Esophagus (tissue), 2 donors: ENCODE results near the gene GRIN2C. TPM values are rescaled to one million over a fixed set of nuclear protein-coding genes. Genes with fewer than 3 reads are reported as not detected.

Experiments used
- H3K27ac ChIP-seq, 2 donors: one replicate each; pipeline ENCODE4 v1.5.1; 2013; ENCODE audit warnings: low read depth in 2 of 2, mild to moderate bottlenecking in 2 of 2, inconsistent platforms in 1 of 2, low read length in 1 of 2, moderate library complexity in 1 of 2
- H3K27me3 ChIP-seq, 2 donors: one replicate each; pipeline ENCODE4 v1.6.1; 2013; ENCODE audit warnings: low read length in 2 of 2, control low read depth in 1 of 2, mild to moderate bottlenecking in 1 of 2; ENCODE audit not compliant: insufficient read depth in 2 of 2, control insufficient read depth in 1 of 2
- H3K36me3 ChIP-seq, 2 donors: one replicate each; pipeline ENCODE4 v1.6.1; 2013; ENCODE audit warnings: low read length in 1 of 2; ENCODE audit not compliant: control insufficient read depth in 2 of 2, insufficient read depth in 2 of 2
- H3K4me1 ChIP-seq, 2 donors: one replicate each; pipeline ENCODE4 v1.6.1; 2013; ENCODE audit warnings: low read length in 1 of 2; ENCODE audit not compliant: control insufficient read depth in 2 of 2, insufficient read depth in 2 of 2
- H3K4me3 ChIP-seq, 2 donors: one replicate each; pipeline ENCODE4 v1.5.1; 2013; ENCODE audit warnings: low read length in 2 of 2, mild to moderate bottlenecking in 2 of 2, low read depth in 1 of 2, moderate library complexity in 1 of 2
- H3K9me3 ChIP-seq, 2 donors: one replicate each; pipeline ENCODE4 v1.6.1; 2013; ENCODE audit warnings: mild to moderate bottlenecking in 2 of 2, low read depth in 1 of 2, low read length in 1 of 2, moderate library complexity in 1 of 2; ENCODE audit not compliant: control insufficient read depth in 2 of 2, insufficient read depth in 1 of 2
- WGBS, 2 donors: extraction: QIAGEN DNeasy Blood & Tissue Kit; methylation state at CpG; one replicate each; pipeline ENCODE4 v1.1.7; 2013; 5-methylcytosine and 5-hydroxymethylcytosine counted together
- polyA plus RNA-seq, 2 donors: library from polyadenylated mRNA; stranded (reverse); fragments of 200-250 nt; gene quantifications; one replicate each; pipeline ENCODE4 v1.2.3, GENCODE V29; 2013
- donor health status: healthy with polysubstance abuse.
- donor health status: Bipolar disorder and iron deficiency.

Gene GRIN2C
- polyA plus RNA-seq, 2 donors: 0.08 to 0.10 TPM

DNA sequence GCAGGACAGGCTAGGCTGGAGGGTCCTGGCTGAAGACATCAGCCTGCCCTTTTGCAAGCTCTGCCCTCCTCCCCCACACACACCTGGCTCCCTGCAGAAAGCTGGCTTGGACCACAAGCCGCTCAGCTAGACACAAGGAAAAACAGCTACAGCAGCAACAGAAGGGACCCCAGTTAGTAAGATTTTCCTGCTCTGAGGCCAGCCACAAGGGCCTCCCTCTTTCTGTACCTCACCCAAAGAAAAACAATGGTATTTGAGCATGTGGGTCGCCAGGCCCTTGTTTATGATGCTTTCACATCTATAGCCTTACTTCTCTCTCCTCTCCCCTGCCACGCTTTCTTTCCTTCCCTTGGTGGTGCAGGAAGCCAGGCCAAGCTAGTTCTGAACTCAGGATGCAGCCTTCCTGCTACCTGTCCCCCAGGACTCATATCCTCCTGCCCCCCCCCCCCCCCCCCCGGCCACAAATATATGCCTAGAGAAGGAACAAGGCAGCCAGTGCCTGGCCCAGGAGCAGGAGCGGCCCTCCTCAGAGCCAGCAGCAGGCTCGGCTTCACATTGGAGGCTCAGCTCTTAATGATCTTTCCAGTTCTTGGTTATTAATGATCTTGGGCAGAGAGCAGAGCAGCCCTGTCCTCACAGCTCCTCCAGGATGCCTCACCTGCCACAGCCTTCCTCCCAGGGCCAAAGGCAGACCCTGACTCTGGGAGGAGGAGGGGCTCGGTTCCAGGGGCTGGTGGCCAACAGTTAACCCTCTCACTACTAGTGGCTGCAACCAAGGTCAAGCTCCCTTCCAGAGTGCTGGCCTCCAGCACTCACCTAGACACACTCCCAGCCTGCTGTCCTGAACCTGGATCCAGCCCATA lies 19.5 kb downstream of the GRIN2C start:
- H3K27me3 ChIP-seq: no peaks in the 10 kb centered on the region
- no peaks in the 10 kb centered on the region for H3K9me3 ChIP-seq
- no peak overlapping the region for H3K27ac ChIP-seq
- WGBS, 2 donors: 47 to 61% methylated on average over 6 to 7 of the region's 7 CpGs
- no peak overlapping the region for H3K4me3 ChIP-seq
- peaks cover 4 to 28% of the 10 kb centered on the region in 2 donors for H3K36me3 ChIP-seq
- H3K4me1 ChIP-seq: peaks cover 3 to 15% of the 10 kb centered on the region in 2 donors

DNA sequence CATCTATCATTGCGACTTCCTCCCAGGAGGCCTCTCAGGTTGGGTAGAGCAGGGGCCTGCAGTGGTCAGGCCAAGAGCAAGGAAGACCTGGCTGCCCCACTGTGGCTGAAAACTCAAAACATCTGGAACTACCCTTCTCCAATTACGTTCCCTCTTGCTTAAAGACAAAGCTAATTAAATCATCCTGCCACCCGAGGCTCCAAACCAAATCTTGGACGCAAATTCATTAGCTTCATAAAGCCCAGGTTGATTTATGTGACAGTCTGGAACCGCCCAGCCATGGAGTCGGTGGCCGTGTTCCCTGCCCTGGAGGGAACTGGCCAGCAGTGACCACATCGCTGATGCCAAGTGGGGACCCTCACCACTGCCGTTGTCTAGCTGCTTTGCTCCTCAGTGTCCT lies 21.4 kb downstream of the GRIN2C start:
- Histone ChIP-seq H3K4me3 (no peak overlapping the region), H3K4me1 (peaks cover 3 to 14% of the 10 kb centered on the region in 2 donors), H3K9me3 (no peaks in the 10 kb centered on the region), H3K27ac (no peak overlapping the region), H3K27me3 (no peaks in the 10 kb centered on the region), H3K36me3 (peaks cover 4 to 28% of the 10 kb centered on the region in 2 donors)
- WGBS, 2 donors: 82% methylated on average over 9 of the region's 9 CpGs

DNA sequence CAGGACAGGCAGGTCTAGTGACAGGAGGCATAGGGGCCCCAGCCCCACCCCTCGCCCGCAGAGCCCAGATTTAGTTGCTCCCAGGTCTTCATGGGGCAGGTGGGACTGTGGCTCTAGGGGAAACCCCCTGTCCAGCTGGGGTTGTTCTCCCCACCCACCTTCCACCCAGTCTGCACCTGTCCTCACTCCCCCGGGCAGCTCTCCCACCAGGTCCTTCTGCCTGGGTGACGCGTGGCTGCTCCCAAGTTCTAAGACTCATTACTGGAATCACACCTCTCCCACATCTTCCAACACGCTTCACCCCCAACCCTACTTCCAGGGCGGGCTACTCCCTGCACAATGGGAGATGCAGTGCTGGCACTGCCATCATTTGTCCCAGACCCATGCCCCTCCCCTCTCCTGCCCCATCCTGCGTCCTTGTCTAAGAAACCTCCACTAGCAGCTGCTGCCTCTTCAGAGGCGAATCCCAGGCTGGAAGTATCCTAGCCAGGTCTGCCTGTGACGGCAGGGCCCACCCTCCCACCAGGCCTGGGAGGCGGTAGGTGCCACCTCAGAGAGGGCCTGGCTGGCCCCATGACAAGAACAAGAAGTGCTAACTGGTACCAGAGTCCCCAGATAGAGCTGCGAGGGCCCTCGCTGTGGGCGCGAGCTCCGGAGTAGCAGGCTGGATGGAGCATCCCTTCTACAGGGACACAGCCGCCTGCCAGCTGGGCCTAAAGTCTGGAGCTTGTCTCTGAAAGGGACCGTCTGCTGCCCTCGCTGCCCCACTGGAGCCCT lies 22.8 kb downstream of the GRIN2C start:
- 95 to 96% methylated on average over 19 of the region's 19 CpGs for WGBS, 2 donors
- Histone ChIP-seq H3K4me1 (peaks cover 0 to 6% of the 10 kb centered on the region in 2 donors), H3K27me3 (no peaks in the 10 kb centered on the region), H3K27ac (no peak overlapping the region), H3K4me3 (no peak overlapping the region), H3K9me3 (no peaks in the 10 kb centered on the region), H3K36me3 (peaks cover 4 to 28% of the 10 kb centered on the region in 2 donors)

DNA sequence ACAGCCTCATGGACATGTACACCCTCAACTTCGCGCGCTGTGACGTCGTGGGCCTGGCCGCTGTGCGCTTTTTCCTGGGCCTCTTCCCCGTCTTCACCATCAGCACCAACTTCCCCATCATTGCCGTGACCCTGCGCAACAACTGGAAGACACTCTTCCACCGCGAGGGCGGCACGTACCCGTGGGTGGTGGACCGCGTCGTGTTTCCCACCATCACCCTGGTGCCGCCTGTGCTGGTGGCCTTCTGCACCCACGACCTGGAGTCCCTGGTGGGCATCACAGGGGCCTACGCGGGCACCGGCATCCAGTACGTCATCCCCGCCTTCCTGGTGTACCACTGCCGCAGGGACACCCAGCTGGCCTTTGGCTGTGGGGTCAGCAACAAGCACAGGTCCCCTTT lies 23.5 kb downstream of the GRIN2C start:
- Histone ChIP-seq H3K9me3 (no peaks in the 10 kb centered on the region), H3K27me3 (no peaks in the 10 kb centered on the region), H3K4me3 (no peak overlapping the region), H3K36me3 (peaks cover 4 to 28% of the 10 kb centered on the region in 2 donors), H3K4me1 (peaks cover 0 to 3% of the 10 kb centered on the region in 2 donors), H3K27ac (no peak overlapping the region)
- WGBS, 2 donors: 92 to 96% methylated on average over 26 of the region's 26 CpGs

DNA sequence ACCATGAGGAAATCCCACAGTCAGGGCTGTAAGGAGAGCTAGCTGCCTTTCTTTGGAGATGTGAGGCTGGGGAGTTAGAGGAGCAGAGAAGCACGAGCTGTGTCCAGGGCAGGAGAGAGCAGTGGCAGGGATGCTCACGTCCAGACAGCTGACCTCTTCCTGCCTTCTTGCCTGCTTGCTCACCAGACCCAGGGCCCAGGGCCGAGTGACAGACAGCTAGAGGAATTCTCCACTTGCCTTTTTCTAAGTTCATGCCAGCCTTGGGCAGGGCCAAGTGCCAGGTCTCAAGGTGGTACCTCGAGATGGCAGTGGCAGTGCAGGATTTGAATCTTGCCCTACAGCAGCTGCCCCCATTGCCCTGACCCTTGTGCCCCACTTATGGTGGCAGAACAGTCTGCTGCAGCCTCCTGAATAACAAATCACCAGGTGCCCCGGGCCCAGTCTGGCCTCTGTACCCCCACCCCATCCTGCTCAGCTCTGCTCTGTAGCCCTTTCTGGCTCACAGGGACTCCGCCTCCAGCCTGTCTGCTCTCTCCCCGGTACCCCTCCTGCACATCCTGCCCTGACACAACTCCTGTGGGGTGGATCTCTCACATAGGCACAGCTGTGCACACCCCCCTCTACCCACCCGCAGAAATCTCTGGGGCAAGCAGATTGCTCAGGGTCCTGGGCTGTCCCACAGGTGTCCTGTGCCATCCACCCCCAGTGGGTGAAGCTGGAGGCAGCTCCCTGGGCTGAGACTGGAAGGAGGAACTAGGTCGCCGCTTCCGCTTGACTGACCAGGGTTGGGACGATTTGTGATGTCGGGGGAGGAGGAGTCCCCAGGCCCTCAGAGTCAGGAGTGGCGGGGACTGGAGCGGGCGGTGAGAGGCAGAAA lies 25.9 kb downstream of the GRIN2C start:
- Histone ChIP-seq H3K27me3 (no peaks in the 10 kb centered on the region), H3K4me1 (no peaks in the 10 kb centered on the region), H3K9me3 (no peaks in the 10 kb centered on the region), H3K36me3 (peaks cover 11 to 36% of the 10 kb centered on the region in 2 donors), H3K4me3 (no peak overlapping the region), H3K27ac (no peak overlapping the region)
- 77 to 78% methylated on average over 16 of the region's 16 CpGs for WGBS, 2 donors

DNA sequence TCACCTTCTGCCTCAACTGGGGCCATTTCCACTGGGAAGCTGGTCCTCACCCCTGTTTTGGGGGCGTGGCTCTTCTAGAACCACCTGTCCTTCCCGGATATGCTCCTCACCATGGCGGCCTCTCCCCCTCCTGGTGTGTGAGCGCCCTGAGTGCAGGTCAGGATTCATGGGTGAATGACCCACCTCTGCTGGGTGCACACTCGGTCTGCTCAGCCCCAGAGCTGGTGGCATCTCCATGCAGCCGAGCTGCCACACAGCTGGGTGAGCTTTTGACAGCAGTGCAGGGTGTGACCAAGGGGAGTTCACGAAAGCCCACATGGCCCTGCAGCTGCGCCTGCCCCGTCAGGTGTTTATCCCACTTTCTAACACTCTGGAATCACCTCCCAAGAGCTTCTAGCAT lies 27.3 kb downstream of the GRIN2C start:
- H3K27me3 ChIP-seq: no peaks in the 10 kb centered on the region
- H3K27ac ChIP-seq: no peak overlapping the region
- no peak overlapping the region for H3K4me3 ChIP-seq
- WGBS, 2 donors: 88 to 94% methylated on average over 9 of the region's 9 CpGs
- H3K4me1 ChIP-seq: no peaks in the 10 kb centered on the region
- no peaks in the 10 kb centered on the region for H3K9me3 ChIP-seq
- H3K36me3 ChIP-seq: peaks cover 11 to 30% of the 10 kb centered on the region in 2 donors

DNA sequence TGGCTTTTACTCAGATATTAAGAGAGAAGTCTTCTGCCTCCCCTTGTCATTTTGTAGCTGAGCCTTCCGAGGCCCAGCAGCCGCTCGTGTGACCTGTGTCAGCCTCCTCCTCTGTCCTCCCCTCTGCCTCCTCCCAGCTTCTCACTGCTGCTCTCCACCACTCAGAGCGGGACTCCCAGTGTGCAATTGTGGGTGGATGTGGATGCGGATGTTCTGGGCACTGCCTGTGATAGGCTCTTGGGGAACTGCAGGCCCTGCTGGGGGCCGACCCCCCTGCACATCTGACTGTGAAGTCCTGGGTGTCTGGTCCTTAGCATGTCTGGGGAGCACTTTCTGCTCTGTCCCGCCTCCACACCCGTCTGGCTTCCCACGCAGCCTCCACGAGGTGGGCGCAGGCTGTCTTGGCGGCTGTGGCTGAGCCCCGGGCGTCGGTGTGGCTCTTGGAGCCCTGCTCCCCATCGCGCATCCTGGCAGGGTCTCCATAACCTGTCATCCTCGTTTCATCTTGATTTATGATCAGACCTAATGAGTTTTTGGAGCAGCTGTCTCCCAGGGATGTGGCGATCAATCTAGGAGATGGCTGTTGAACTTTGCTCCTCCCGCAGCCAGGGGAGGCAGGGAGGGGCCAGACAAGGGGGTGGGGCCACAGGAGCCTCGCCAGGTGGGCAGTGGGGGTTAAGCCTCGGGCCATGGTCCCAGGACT lies 28.1 kb downstream of the GRIN2C start:
- Histone ChIP-seq H3K27ac (no peak overlapping the region), H3K4me3 (no peak overlapping the region), H3K9me3 (no peaks in the 10 kb centered on the region), H3K36me3 (peaks cover 11 to 25% of the 10 kb centered on the region in 2 donors), H3K4me1 (no peaks in the 10 kb centered on the region), H3K27me3 (no peaks in the 10 kb centered on the region)
- WGBS, 2 donors: 61 to 66% methylated on average over 22 of the region's 22 CpGs

DNA sequence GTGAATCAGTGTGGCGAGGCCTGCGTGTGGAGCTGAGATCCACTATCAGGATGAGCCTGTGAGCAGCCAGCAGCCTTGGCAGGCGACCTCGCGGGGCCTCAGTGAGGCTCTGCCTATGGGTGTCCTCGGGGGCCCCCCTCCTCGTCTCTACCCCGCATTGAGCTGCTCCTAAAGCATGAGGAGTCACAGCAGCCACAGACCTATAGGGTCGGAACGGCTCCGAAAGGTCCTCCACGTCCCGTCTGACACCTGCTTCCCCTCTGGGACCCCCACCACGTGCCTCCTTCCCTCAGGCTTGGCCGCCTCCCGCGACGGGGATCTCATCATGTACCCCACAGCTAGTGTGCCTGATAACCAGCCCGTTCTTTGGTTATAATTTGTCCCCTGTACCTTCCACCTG lies 28.8 kb downstream of the GRIN2C start:
- H3K4me3 ChIP-seq: no peak overlapping the region
- H3K9me3 ChIP-seq: no peaks in the 10 kb centered on the region
- H3K27me3 ChIP-seq: no peaks in the 10 kb centered on the region
- no peaks in the 10 kb centered on the region for H3K4me1 ChIP-seq
- H3K27ac ChIP-seq: no peak overlapping the region
- 86 to 88% methylated on average over 18 to 19 of the region's 19 CpGs for WGBS, 2 donors
- peaks cover 8 to 18% of the 10 kb centered on the region in 2 donors for H3K36me3 ChIP-seq

DNA sequence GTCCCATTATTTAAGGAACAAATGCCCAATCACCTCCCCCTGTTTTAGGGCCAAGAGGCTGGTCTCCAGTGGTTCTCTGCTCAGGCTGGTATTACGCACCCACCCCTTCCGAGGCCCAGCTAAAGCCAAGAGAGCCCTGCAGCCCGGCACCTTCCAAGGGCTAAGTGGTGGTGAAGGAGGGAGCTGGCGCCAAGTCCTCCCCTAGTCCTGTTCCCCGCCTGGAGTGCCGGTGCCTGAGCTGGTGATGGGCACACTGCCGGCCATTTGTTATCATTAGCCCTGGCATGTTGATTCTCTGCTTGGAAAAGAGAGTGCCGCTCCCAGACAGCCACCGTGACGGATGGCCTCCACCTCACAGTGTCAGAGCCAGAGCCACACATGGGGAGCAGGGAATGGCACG lies 31.9 kb downstream of the GRIN2C start:
- Histone ChIP-seq H3K27ac (no peak overlapping the region), H3K36me3 (peaks cover 8 to 17% of the 10 kb centered on the region in 2 donors), H3K4me1 (peaks cover 0 to 2% of the 10 kb centered on the region in 2 donors), H3K4me3 (no peak overlapping the region), H3K27me3 (no peaks in the 10 kb centered on the region), H3K9me3 (no peaks in the 10 kb centered on the region)
- 91 to 92% methylated on average over 11 of the region's 11 CpGs for WGBS, 2 donors
